NCI-H2196 treated with DMSO at 0.1 percent for 48 hours (cell line): ENCODE measurements around the gene EYA2.

ENCODE experiments used
- DNase-seq: peaks from one replicate; lab custom pipeline; 2025; ENCODE audit not compliant: unreplicated experiment; lab: John Stamatoyannopoulos, UW

EYA2 gene

GRCh38 chr20:47216819-47217410 lies 322.3 kb downstream of the EYA2 start:
- no peak for DNase-seq

GRCh38 chr20:47217482-47218446 lies 323.1 kb downstream of the EYA2 start:
- no peak for DNase-seq

GRCh38 chr20:47220161-47220582 lies 325.5 kb downstream of the EYA2 start:
- no peak for DNase-seq

GRCh38 chr20:47221036-47221625 lies 326.5 kb downstream of the EYA2 start:
- no peak for DNase-seq

- no peak for DNase-seq
Observed at GRCh38 chr20:47222468-47223119, 328.0 kb downstream of the EYA2 start.

GRCh38 chr20:47223896-47224295 lies 329.3 kb downstream of the EYA2 start:
- no peak for DNase-seq

GRCh38 chr20:47224300-47224791 lies 329.7 kb downstream of the EYA2 start:
- DNase-seq, result no peak

GRCh38 chr20:47224857-47225256 lies 330.2 kb downstream of the EYA2 start:
- no peak for DNase-seq

- DNase-seq, result no peak
Observed at GRCh38 chr20:47225458-47225857, 330.8 kb downstream of the EYA2 start.

GRCh38 chr20:47227119-47227518 lies 332.5 kb downstream of the EYA2 start:
- DNase-seq, result no peak

- no peak for DNase-seq
Observed at GRCh38 chr20:47227576-47227975, 332.9 kb downstream of the EYA2 start.

GRCh38 chr20:47228654-47229053 lies 334.0 kb downstream of the EYA2 start:
- DNase-seq, result no peak

- no peak for DNase-seq
Observed at GRCh38 chr20:47230811-47231256, 336.2 kb downstream of the EYA2 start.

GRCh38 chr20:47231382-47232039 lies 336.9 kb downstream of the EYA2 start:
- no peak for DNase-seq

GRCh38 chr20:47232518-47232917 lies 337.9 kb downstream of the EYA2 start:
- DNase-seq, result no peak

GRCh38 chr20:47233333-47234188 lies 338.9 kb downstream of the EYA2 start:
- DNase-seq, result no peak

- DNase-seq, result no peak
Observed at GRCh38 chr20:47235111-47235510, 340.5 kb downstream of the EYA2 start.

GRCh38 chr20:47235853-47236638 lies 341.4 kb downstream of the EYA2 start:
- DNase-seq, result no peak

GRCh38 chr20:47236639-47236900 lies 341.9 kb downstream of the EYA2 start:
- no peak for DNase-seq
